Measurements from ENCODE around the gene FRMD4A.

- no peak for TF ChIP-seq CTCF (IDR thresholded peaks at IDR 0.05; ENCODE audit: low read depth, low read length, poor library complexity, severe bottlenecking)
- TF ChIP-seq EZH2phosphoT487 (IDR thresholded peaks at IDR 0.05; ENCODE audit: borderline replicate concordance, low read length): no peak
Measured at GRCh38 chr10:13743963-13744362, 586.8 kb downstream of the FRMD4A start.
